ENCODE measurements around the gene ENDOG. TPM values are rescaled to one million over a fixed set of nuclear protein-coding genes. Genes with fewer than 3 reads are reported as not detected.

Gene ENDOG
- total and polyA plus RNA-seq, 2 experiments from 2014 or later: 15.1 to 23.5 TPM

DNA sequence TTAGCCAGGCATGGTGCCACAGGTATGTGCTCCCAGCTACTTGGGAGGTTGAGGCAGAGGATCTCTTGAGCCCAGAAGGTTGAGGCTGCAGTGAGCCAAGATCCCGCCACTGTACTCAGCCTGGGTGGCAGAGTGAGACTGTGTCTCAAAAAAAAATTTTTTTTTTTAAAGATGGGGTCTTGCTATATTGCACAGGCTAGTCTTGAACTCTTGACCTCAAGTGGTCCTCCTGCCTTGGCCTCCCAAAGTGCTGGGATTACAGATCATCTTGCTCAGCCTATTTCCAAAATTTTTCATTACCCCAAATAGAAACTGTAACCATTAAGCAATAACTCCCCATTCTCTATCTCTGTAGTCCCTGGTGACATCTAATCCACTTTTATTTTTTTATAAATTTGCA lies 35.6 kb upstream of the ENDOG start:
- Mint-ChIP-seq H3K4me1 (no peaks in the 10 kb centered on the region), H3K36me3 (ENCODE audit: low read depth) (no peaks in the 10 kb centered on the region; the same call in 1 of the 3 replicates), H3K27me3 (ENCODE audit: insufficient read depth, low read depth, poor library complexity) (peaks cover 9% of the 10 kb centered on the region), H3K27ac (no peak overlapping the region), H3K4me3 (no peak overlapping the region), H3K9me3 (peaks cover 27% of the 10 kb centered on the region)
- no peak overlapping the region for H3K4me2 ChIP-seq
- H4K20me1 ChIP-seq (replicated peaks; ENCODE audit: insufficient read depth): no peaks in the 10 kb centered on the region
- no peak overlapping the region for H2AFZ ChIP-seq
- peaks cover 1% of the 10 kb centered on the region; the same call in 1 of the 2 replicates for H3K79me2 ChIP-seq (replicated peaks; ENCODE audit: insufficient read depth)
- no peak for ATAC-seq
- no peaks in the 10 kb centered on the region for H3K36me3 ChIP-seq (ENCODE audit: insufficient read depth)
- DNase-seq (ENCODE audit: low spot score): no peak
- H3K4me3 ChIP-seq: no peak overlapping the region
- no peak overlapping the region for H3K27ac ChIP-seq (ENCODE audit: low read depth)
- TF ChIP-seq EZH2 (IDR thresholded peaks at IDR 0.05; ENCODE audit: low read depth, unreplicated experiment) (no peak), CTCF (conservative IDR thresholded peaks at IDR 0.05; ENCODE audit: low read depth in 2 of 2) (no peak), POLR2AphosphoS5 (IDR thresholded peaks at IDR 0.05; ENCODE audit: low read depth) (no peak), JUNB (IDR thresholded peaks at IDR 0.05; ENCODE audit: unreplicated experiment) (no peak), ZNF462 (CRISPR knock-in tag; IDR thresholded peaks at IDR 0.05) (no peak), EZH2phosphoT487 (IDR thresholded peaks at IDR 0.05; ENCODE audit: unreplicated experiment) (no peak), ZNF331 (CRISPR knock-in tag; IDR thresholded peaks at IDR 0.05; ENCODE audit: low read depth) (no peak), CREB1 (CRISPR knock-in tag; IDR thresholded peaks at IDR 0.05; ENCODE audit: low read depth) (no peak), ETS1 (IDR thresholded peaks at IDR 0.05) (no peak), NANOG (IDR thresholded peaks at IDR 0.05; ENCODE audit: borderline replicate concordance) (no peak), REST (IDR thresholded peaks at IDR 0.05; ENCODE audit: unreplicated experiment) (no peak), ZNF114 (CRISPR knock-in tag; IDR thresholded peaks at IDR 0.05) (no peak), STAT1 (IDR thresholded peaks at IDR 0.05; ENCODE audit: unreplicated experiment) (no peak)
- H3K4me1 ChIP-seq (ENCODE audit: insufficient read depth): peaks cover under 1% of the 10 kb centered on the region; the same call in 1 of the 2 replicates
- H3K27me3 ChIP-seq (ENCODE audit: insufficient read depth): no peaks in the 10 kb centered on the region
- peaks cover 12% of the 10 kb centered on the region for H3F3A ChIP-seq (replicated peaks; ENCODE audit: low read depth)
- no peaks in the 10 kb centered on the region for H3K9me2 ChIP-seq (ENCODE audit: insufficient read depth)

Data from GM23338 (cell line).